HCT116 (cell line): ENCODE results near the gene SLC30A7. TPM values are rescaled to one million over a fixed set of nuclear protein-coding genes. Genes with fewer than 3 reads are reported as not detected.
"Not testable (repeated sequence)": the region's sequence is repeated elsewhere in the genome, so short reads cannot be mapped to it uniquely, and the experiment has no call there.

Experiments
- ATAC-seq: fragments of 200-7000 bp; cut with Tn5 transposase; 2 replicates; pipeline ENCODE4 v1.9.1; 2020; ENCODE audit warnings: mild to moderate bottlenecking, moderate library complexity
- BruUV-seq: library from RNA; stranded (reverse); fragments of 400-500 nt; replicated peaks from 2 replicates; lab custom pipeline; 2021; lab: Mats Ljungman, UMichigan
- CTCF ChIA-PET: fragments of 300-600 bp; sonication (Branson Sonifier 250); formaldehyde crosslinking; loops from one replicate; lab custom pipeline; 2021; ENCODE audit warnings: antibody characterized with exemption; lab: Charles Lee
- POLR2A ChIA-PET: fragments of 300-600, 350-600 bp; sonication (Branson Sonifier 250); formaldehyde crosslinking; loops from one replicate; lab custom pipeline; 2021; ENCODE audit warnings: antibody characterized with exemption; lab: Charles Lee
- RAD21 ChIA-PET, 2 experiments: fragments of 300-600 bp; sonication (Branson Sonifier 250); formaldehyde crosslinking; loops; one replicate each; lab custom pipeline; 2023; ENCODE audit warnings: low total read pairs in 2 of 2; ENCODE audit not compliant: uncharacterized antibody in 2 of 2, unreplicated experiment in 2 of 2, low non-redundant PET in 1 of 2; lab: Charles Lee
- DNase-seq: peaks from one replicate; pipeline ENCODE4 v3.0.0-alpha.2; 2010; ENCODE audit warnings: low read depth, low spot score
- H2AFZ ChIP-seq: fragments of 200-600 bp; shearing (Covaris generic), sonication (generic); 2 replicates; pipeline ENCODE4 v1.6.1; 2017; ENCODE audit warnings: low read depth, mixed run types, mixed read lengths, antibody characterized with exemption, low read length; ENCODE audit not compliant: poor library complexity, severe bottlenecking
- H3K27ac ChIP-seq: 2 replicates; pipeline ENCODE4 v1.5.1; 2012; ENCODE audit warnings: low read depth, low read length
- H3K27me3 ChIP-seq: fragments of 200-600 bp; sonication (generic); 2 replicates; pipeline ENCODE4 v1.6.1; 2016; ENCODE audit warnings: mixed run types, low read length, mixed read lengths; ENCODE audit not compliant: insufficient read depth
- H3K36me3 ChIP-seq, 2 experiments: fragments of 200-500 bp in 1 of 2; fragments of 200-600 bp in 1 of 2; sonication (Bioruptor generic) in 1 of 2; sonication (generic) in 1 of 2; 2 replicates each; pipeline versions ENCODE4 v1.5.1 to v1.6.1; 2014 to 2016; ENCODE audit warnings: low read length in 2 of 2, inconsistent platforms in 1 of 2, mixed read lengths in 1 of 2, mixed run types in 1 of 2; ENCODE audit not compliant: insufficient read depth in 2 of 2, control insufficient read depth in 1 of 2
- H3K4me1 ChIP-seq, 2 experiments: fragments of 200-600 bp in 1 of 2; sonication (generic) in 1 of 2; 2 replicates each; pipeline versions ENCODE4 v1.5.1 to v1.6.1; 2012 to 2017; ENCODE audit warnings: low read length in 2 of 2, inconsistent platforms in 1 of 2, mild to moderate bottlenecking in 1 of 2, mixed read lengths in 1 of 2, mixed run types in 1 of 2, moderate library complexity in 1 of 2; ENCODE audit not compliant: insufficient read depth in 2 of 2, control insufficient read depth in 1 of 2
- H3K4me2 ChIP-seq: fragments of 200-600 bp; sonication (generic); 2 replicates; pipeline ENCODE4 v1.6.1; 2017; ENCODE audit warnings: mixed run types, low read length, mixed read lengths
- H3K4me3 ChIP-seq, 2 experiments: fragments of 200-600 bp in 1 of 2; sonication (generic) in 1 of 2; replicated peaks in 1 of 2; 2 replicates each; pipeline ENCODE4 v1.5.1; 2011 to 2016; ENCODE audit warnings: low read length in 2 of 2, control low read depth in 1 of 2, low read depth in 1 of 2, mild to moderate bottlenecking in 1 of 2, mixed read lengths in 1 of 2, mixed run types in 1 of 2
- H3K79me2 ChIP-seq: fragments of 200-600 bp; sonication (generic); 2 replicates; pipeline ENCODE4 v1.6.1; 2017; ENCODE audit warnings: mild to moderate bottlenecking, mixed run types, low read length, moderate library complexity, mixed read lengths; ENCODE audit not compliant: insufficient read depth
- H3K9ac ChIP-seq: fragments of 200-600 bp; sonication (generic); 2 replicates; pipeline ENCODE4 v1.6.1; 2016; ENCODE audit warnings: low read length, mixed read lengths
- H3K9me2 ChIP-seq: fragments of 200-600 bp; sonication (generic), shearing (Covaris generic); 2 replicates; pipeline ENCODE4 v1.6.1; 2017; ENCODE audit warnings: mixed run types, mild to moderate bottlenecking, moderate library complexity; ENCODE audit not compliant: insufficient read depth
- H3K9me3 ChIP-seq, 2 experiments: fragments of 200-500 bp in 1 of 2; fragments of 200-600 bp in 1 of 2; sonication (Bioruptor generic) in 1 of 2; sonication (generic) in 1 of 2; 2 replicates each; pipeline ENCODE4 v1.6.1; 2014 to 2017; ENCODE audit warnings: low read length in 2 of 2, mixed read lengths in 2 of 2, inconsistent platforms in 1 of 2, low read depth in 1 of 2, mild to moderate bottlenecking in 1 of 2, mixed run types in 1 of 2, moderate library complexity in 1 of 2; ENCODE audit not compliant: control insufficient read depth in 1 of 2, insufficient read depth in 1 of 2
- H4K20me1 ChIP-seq: fragments of 200-600 bp; sonication (generic), shearing (Covaris generic); 2 replicates; pipeline ENCODE4 v1.6.1; 2017; ENCODE audit warnings: mixed run types, mild to moderate bottlenecking, moderate library complexity; ENCODE audit not compliant: insufficient read depth
- intact Hi-C: fragments of 100-400 bp; cut with micrococcal nuclease; formaldehyde crosslinking; loops from 2 replicates; pipeline ENCODE4 v1.10.0; 2022
- total RNA-seq: library from RNA; stranded (reverse); gene quantifications from one replicate; pipeline ENCODE4 v1.2.1, GENCODE V29; 2021; ENCODE audit not compliant: unreplicated experiment

Gene SLC30A7
- total RNA-seq, 1 experiment from 2014 or later, result 23.3 TPM

DNA sequence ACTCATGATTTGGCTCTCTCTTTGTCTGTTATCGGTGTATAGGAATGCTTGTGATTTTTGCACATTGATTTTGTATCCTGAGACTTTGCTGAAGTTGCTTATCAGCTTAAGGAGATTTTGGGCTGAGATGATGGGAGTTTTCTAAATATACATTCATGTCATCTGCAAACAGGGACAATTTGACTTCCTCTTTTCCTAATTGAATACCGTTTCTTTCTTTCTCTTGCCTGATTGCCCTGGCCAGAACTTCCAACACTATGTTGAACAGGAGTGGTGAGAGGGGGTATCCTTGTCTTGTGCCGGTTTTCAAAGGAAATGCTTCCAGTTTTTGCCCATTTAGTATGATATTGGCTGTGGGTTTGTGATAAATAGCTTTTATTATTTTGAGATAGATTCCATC, 50.2 kb downstream of the SLC30A7 start:
- H3K9ac ChIP-seq, H3K4me3 ChIP-seq, H3K4me1 ChIP-seq, H3K9me3 ChIP-seq, H2AFZ ChIP-seq, H3K9me2 ChIP-seq, H3K27me3 ChIP-seq, POLR2A ChIA-PET, ATAC-seq, DNase-seq, intact Hi-C loops, RAD21 ChIA-PET, H3K36me3 ChIP-seq, H3K27ac ChIP-seq, H3K79me2 ChIP-seq, CTCF ChIA-PET, H3K4me2 ChIP-seq, BruUV-seq, H4K20me1 ChIP-seq: not testable (repeated sequence)

DNA sequence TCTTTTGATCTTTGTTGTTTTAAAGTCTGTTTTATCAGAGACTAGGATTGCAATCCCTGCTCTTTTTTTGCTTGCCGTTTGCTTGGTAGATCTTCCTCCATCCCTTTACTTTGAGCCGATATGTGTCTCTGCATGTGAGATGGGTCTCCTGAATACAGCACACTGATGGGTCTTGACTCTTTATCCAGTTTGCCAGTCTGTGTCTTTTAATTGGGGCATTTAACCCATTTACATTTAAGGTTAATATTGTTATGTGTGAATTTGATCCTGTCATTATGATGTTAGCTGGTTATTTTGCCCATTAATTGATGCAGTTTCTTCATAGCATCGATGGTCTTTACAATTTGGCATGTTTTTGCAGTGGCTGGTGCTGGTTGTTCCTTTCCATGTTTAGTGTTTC, 51.9 kb downstream of the SLC30A7 start:
- BruUV-seq, H3K4me1 ChIP-seq, DNase-seq, H3K9ac ChIP-seq, H3K27me3 ChIP-seq, H2AFZ ChIP-seq, H3K36me3 ChIP-seq, H3K9me3 ChIP-seq, intact Hi-C loops, H3K4me3 ChIP-seq, H3K4me2 ChIP-seq, H3K79me2 ChIP-seq, H3K9me2 ChIP-seq, POLR2A ChIA-PET, ATAC-seq, CTCF ChIA-PET, H4K20me1 ChIP-seq, H3K27ac ChIP-seq, RAD21 ChIA-PET: not testable (repeated sequence)

DNA sequence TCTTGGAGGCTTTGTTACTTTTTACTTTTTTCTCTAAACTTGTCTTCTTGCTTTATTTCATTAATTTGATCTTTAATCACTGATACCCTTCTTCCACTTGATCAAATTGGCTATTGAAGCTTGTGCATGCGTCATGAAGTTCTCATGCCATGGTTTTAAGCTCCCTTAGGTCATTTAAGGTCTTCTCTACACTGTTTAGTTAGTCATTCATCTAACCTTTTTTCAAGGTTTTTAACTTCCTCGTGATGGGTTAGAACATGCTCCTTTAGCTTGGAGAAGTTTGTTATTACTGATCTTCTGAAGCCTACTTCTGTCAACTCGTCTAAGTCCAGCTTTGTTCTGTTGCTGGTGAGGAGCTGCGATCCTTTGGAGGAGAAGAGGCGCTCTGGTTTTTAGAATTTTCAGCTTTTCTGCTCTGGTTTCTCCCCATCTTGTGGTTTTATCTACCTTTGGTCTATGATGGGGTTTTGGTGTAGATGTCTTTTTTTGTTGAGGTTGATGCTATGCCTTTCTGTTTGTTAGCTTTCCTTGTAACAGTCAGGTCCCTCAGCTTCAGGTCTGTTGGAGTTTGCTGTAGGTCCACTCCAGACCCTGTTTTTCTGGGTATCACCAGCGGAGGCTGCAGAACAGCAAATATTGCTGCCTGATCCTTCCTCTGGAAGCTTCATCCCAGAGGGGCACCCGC, 53.0 kb downstream of the SLC30A7 start:
- H3K9me3 ChIP-seq, DNase-seq, BruUV-seq, H4K20me1 ChIP-seq, intact Hi-C loops, POLR2A ChIA-PET, H3K9ac ChIP-seq, H3K4me1 ChIP-seq, ATAC-seq, H3K4me3 ChIP-seq, H3K4me2 ChIP-seq, RAD21 ChIA-PET, H2AFZ ChIP-seq, H3K79me2 ChIP-seq, H3K9me2 ChIP-seq, H3K27ac ChIP-seq, H3K27me3 ChIP-seq, H3K36me3 ChIP-seq: not testable (repeated sequence)
- CTCF ChIA-PET, result interaction anchor here (1.3 kb wide), 1 partner anchor 340 kb away, joined by 4 read pairs; no protein-coding TSS in a partner anchor

DNA sequence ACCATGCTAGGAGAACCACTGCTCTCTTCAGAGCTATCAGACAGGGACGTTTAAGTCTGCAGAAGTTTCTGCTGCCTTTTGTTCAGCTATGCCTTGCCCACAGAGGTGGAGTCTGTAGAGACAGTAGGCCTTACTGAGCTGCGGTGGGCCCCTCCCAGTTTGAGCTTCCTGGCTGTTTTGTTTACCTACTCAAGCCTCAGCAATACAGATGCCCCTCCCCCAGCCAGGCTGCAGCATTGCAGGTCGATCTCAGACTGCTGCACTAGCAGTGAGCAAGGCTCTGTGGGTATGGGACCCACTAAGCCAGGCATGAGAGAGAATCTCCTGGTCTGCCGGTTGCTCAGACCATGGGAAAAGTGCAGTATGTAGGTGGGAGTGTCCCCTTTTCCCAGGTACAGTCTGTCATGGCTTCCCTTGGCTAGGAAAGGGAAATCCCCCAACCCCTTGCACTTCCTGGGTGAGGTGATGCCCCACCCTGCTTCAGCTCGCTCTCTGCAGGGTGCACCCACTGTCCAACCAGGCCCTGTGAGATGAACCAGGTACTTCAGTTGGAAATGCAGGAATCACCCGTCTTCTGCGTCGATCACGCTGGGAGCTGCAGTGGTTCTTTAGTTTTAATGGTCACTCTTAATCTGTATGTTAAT, 53.7 kb downstream of the SLC30A7 start:
- CTCF ChIA-PET, result interaction anchor here (1.3 kb wide), 1 partner anchor 339 kb away, joined by 4 read pairs; no protein-coding TSS in a partner anchor
- BruUV-seq, intact Hi-C loops, DNase-seq, POLR2A ChIA-PET, RAD21 ChIA-PET, H3K27ac ChIP-seq, H3K27me3 ChIP-seq, H3K9me3 ChIP-seq, H3K9ac ChIP-seq, H2AFZ ChIP-seq, H3K4me1 ChIP-seq, H4K20me1 ChIP-seq, H3K4me2 ChIP-seq, H3K79me2 ChIP-seq, H3K36me3 ChIP-seq, H3K9me2 ChIP-seq, H3K4me3 ChIP-seq: not testable (repeated sequence)
- ATAC-seq, result peak; percentile 59
